ENCODE results near the gene DOCK2.

- no peak for TF ChIP-seq CTCF (conservative IDR thresholded peaks at IDR 0.05; ENCODE audit: low read depth, low read length)
- TF ChIP-seq EZH2 (IDR thresholded peaks at IDR 0.05; ENCODE audit: borderline replicate concordance, low read depth, low read length, poor library complexity, severe bottlenecking): no peak
Observed at GRCh38 chr5:169842699-169843098, 205.6 kb downstream of the DOCK2 start.

All from A673 (cell line).